Peyer's patch (tissue), 4 donors: ENCODE data around the gene CFAP20DC. TPM values are rescaled to one million over a fixed set of nuclear protein-coding genes. Genes with fewer than 3 reads are reported as not detected.
A peak's percentile ranks its signal among the peaks of the same experiment; 100 is the strongest.
"Not testable (repeated sequence)": the region's sequence is repeated elsewhere in the genome, so short reads cannot be mapped to it uniquely, and the experiment has no call there.

ENCODE experiments used
- DNase-seq, 3 donors: peaks; one replicate each; pipeline ENCODE4 v3.0.0-alpha.2; 2017 to 2019
- H3K27ac ChIP-seq, 4 donors: fragments of 200-600 bp; sonication (generic); one replicate each; pipeline ENCODE4 v1.5.1; 2016 to 2019
- H3K27me3 ChIP-seq, 2 donors: fragments of 200-600 bp; sonication (generic); one replicate each; pipeline ENCODE4 v1.5.1; 2019
- H3K36me3 ChIP-seq, 3 donors: fragments of 200-600 bp; sonication (generic); one replicate each; pipeline ENCODE4 v1.5.1; 2016 to 2019
- H3K4me1 ChIP-seq, 4 donors: fragments of 200-600 bp; sonication (generic); one replicate each; pipeline ENCODE4 v1.5.1; 2016 to 2019
- H3K4me3 ChIP-seq, 4 donors: fragments of 200-600 bp; sonication (generic); 1 replicate in 3 of 4; 2 replicates in 1 of 4; pipeline ENCODE4 v1.5.1; 2016 to 2019; ENCODE audit warnings: mild to moderate bottlenecking in 1 of 4
- H3K9me3 ChIP-seq, 4 donors: fragments of 200-600 bp; sonication (generic); one replicate each; pipeline ENCODE4 v1.5.1; 2016 to 2019; ENCODE audit warnings: mild to moderate bottlenecking in 1 of 4
- POLR2A ChIP-seq, 2 donors: fragments of 450-650 bp; IDR thresholded peaks; one replicate each; pipeline ENCODE4 v1.5.1; 2017; ENCODE audit warnings: antibody characterized with exemption in 2 of 2, mild to moderate bottlenecking in 2 of 2, moderate library complexity in 2 of 2
- total RNA-seq, 4 donors: library from RNA; depleted of rRNA; stranded (reverse); fragments of >200 nt; gene quantifications; one replicate each; pipeline ENCODE4 v1.1.0, GENCODE V29; 2016
- TF ChIP-seq, protein P1 (sequence below), 6 experiments: fragments of 450-650 bp in 4 of 6; fragments of 200-600 bp in 2 of 6; sonication (generic) in 1 of 6; IDR thresholded peaks; one replicate each; pipeline ENCODE4 v1.5.1; 2017 to 2019; ENCODE audit warnings: antibody characterized with exemption in 6 of 6, mild to moderate bottlenecking in 3 of 6, moderate library complexity in 1 of 6

Gene CFAP20DC
- not detected for total RNA-seq

DNA sequence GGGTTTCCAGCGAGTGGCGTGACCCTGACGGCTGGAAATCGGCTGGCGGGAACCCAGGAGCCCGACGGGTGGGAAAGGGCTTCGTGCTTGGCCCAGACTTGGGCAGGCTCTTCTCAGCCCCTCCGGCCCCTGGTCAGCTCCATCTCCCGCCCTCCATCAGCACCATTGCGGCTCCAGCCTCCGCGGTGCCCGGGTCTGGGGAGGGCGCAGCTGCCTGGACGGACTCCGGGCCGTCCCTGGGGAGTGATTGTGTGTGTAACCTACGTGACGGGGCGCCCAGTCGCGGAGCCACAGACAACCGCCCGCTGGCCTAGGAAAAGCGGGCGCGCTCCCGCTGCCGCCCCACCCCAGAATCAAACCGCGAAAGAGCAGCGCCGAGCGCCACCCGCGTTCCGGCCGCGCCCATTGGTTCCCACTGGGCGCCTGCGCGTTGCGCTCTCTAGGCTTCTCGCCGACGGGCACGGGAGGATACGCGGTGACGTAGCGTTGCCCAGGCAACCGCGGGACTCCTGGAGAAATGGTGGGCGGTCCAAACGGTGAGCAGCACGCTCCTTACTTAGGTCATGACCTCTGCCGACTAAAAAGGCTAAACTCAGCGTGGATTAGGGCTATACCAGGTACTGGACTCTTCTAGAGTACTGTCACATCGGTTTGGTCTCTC lies at the start of gene CFAP20DC:
Gene CFAP20DC, minus strand, starts transcription at position 355 of the 661 bp plus-strand sequence. CDS start 394 bp downstream, outside the sequence.
- Histone ChIP-seq H3K36me3 (no peaks in the 10 kb centered on the region), H3K27ac (peak within 1 kb of the TSS in 3 of 4 donors; percentile 8 to 50 (median 28)), H3K9me3 (no peaks in the 10 kb centered on the region), H3K4me1 (peaks cover 0 to 7% (median 0%) of the 10 kb centered on the region in 4 donors), H3K27me3 (no peaks in the 10 kb centered on the region), H3K4me3 (peak within 1 kb of the TSS; percentile 41 to 60 (median 54))
- TF ChIP-seq, protein P1, sequence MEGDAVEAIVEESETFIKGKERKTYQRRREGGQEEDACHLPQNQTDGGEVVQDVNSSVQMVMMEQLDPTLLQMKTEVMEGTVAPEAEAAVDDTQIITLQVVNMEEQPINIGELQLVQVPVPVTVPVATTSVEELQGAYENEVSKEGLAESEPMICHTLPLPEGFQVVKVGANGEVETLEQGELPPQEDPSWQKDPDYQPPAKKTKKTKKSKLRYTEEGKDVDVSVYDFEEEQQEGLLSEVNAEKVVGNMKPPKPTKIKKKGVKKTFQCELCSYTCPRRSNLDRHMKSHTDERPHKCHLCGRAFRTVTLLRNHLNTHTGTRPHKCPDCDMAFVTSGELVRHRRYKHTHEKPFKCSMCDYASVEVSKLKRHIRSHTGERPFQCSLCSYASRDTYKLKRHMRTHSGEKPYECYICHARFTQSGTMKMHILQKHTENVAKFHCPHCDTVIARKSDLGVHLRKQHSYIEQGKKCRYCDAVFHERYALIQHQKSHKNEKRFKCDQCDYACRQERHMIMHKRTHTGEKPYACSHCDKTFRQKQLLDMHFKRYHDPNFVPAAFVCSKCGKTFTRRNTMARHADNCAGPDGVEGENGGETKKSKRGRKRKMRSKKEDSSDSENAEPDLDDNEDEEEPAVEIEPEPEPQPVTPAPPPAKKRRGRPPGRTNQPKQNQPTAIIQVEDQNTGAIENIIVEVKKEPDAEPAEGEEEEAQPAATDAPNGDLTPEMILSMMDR (IDR thresholded peaks at IDR 0.05) = no peak
- TF ChIP-seq POLR2A (IDR thresholded peaks at IDR 0.05) = no peak
- DNase-seq = peak; percentile 66 to 92 (median 82)

DNA sequence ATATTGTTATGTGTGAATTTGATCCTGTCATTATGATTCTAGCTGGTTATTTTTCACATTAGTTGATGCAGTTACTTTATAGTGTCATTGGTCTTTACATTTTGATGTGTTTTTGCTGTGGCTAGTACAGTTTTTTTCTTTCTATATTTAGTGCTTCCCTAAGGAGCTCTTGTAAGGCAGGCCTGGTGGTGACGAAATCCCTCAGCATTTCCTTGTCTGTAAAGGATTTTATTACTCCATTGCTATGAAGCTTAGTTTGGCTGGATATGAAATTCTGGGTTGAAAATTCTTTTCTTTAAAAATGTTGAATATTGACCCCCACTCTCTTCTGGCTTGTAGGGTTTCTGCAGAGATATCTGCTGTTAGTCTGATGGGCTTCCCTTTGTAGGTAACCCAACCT lies 48.7 kb upstream of the CFAP20DC start:
- H3K27ac ChIP-seq, H3K27me3 ChIP-seq, H3K4me3 ChIP-seq, DNase-seq, H3K36me3 ChIP-seq, H3K9me3 ChIP-seq, H3K4me1 ChIP-seq: not testable (repeated sequence)

DNA sequence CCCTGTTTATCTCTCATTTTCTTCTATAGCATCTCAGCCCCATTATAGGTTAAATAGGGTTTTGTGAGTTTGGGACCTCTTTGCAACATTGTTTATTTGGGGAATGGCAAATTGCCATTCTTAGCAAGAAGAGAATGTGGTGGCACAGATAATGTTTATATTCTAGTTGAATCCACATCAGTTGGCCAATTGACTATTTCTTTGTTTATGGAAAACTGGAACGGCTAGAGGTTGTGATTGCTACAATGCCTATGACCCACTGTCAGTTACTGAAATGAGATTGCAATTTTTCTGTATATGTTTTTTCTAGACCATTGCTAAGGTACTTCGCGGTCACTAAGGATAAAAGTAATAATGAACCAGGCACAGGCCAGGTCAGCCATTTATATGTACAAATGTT lies 44.6 kb upstream of the CFAP20DC start:
- TF ChIP-seq, protein P1 (IDR thresholded peaks at IDR 0.05) = no peak
- no peak for TF ChIP-seq POLR2A (IDR thresholded peaks at IDR 0.05)
- Histone ChIP-seq H3K4me3 (no peak overlapping the region), H3K27me3 (no peaks in the 10 kb centered on the region), H3K9me3 (no peaks in the 10 kb centered on the region), H3K27ac (no peak overlapping the region), H3K36me3 (no peaks in the 10 kb centered on the region), H3K4me1 (no peaks in the 10 kb centered on the region)
- DNase-seq = no peak

DNA sequence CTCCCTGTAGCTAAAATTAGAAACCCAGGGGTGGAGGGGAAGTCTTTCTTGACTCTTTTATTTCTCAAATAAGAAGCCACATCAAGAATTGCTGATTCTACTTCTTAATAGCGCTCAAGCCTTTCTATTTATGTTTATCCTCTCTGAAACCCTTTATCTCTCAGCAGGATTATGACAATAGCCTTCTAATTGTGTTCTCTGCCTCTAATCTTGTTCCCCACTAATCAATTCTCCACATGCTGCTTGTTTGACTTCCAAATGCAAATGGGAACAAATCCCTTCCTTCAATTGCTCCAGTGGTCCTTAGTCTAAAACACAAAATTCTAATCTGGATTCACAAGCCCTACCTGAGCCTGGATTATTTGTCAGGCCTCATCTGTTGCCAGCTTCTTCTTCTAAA lies 43.7 kb upstream of the CFAP20DC start:
- Histone ChIP-seq H3K27ac (no peak overlapping the region), H3K27me3 (no peaks in the 10 kb centered on the region), H3K9me3 (no peaks in the 10 kb centered on the region), H3K4me1 (no peaks in the 10 kb centered on the region), H3K4me3 (no peak overlapping the region), H3K36me3 (no peaks in the 10 kb centered on the region)
- DNase-seq = no peak
- TF ChIP-seq POLR2A (IDR thresholded peaks at IDR 0.05) = no peak
- TF ChIP-seq, protein P1 (IDR thresholded peaks at IDR 0.05) = no peak

DNA sequence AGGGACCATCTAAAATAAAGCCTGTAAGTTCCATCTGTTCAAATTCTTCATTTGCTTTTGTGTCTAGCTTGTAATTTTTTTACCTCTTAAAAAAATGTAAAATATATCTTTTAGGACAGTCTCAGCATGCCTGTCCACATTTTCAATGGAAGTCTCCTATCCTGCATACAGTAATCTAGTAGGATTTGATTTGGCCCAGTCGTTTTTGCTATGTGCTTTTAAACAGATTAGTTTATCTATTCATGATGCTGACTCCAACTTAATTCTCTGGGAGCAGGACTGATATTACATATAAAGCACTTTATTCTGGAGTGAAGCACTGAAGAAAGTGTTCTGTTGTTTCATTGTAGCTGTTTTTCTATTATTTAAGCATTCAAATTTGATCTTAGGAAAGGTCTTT lies 38.9 kb upstream of the CFAP20DC start:
- H3K4me1 ChIP-seq = no peaks in the 10 kb centered on the region
- TF ChIP-seq POLR2A (IDR thresholded peaks at IDR 0.05) = no peak
- TF ChIP-seq, protein P1 (IDR thresholded peaks at IDR 0.05) = no peak
- H3K27me3 ChIP-seq = no peaks in the 10 kb centered on the region
- no peak for DNase-seq
- H3K36me3 ChIP-seq = no peaks in the 10 kb centered on the region
- no peak overlapping the region for H3K27ac ChIP-seq
- H3K9me3 ChIP-seq = no peaks in the 10 kb centered on the region
- no peak overlapping the region for H3K4me3 ChIP-seq

DNA sequence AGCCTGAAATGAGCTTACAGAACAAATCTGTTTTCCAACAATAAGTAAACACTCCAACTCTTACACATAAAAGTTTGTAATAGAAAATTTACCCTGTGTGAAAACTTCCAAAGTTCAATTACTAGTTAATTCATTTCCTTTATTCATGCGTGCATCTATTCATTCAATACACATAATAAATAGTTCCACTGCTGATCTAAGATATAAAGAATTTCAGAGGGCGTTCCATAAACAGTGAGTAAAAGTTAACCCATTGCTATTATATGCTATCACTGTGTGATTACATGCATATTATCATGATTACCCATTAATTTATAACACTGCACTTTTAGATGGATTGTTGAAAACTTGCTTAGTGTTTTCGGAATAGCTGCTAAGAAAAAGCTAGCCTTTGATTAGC lies 36.2 kb upstream of the CFAP20DC start:
- TF ChIP-seq, protein P1 (IDR thresholded peaks at IDR 0.05) = no peak
- no peak for TF ChIP-seq POLR2A (IDR thresholded peaks at IDR 0.05)
- Histone ChIP-seq H3K4me3 (no peak overlapping the region), H3K36me3 (no peaks in the 10 kb centered on the region), H3K4me1 (no peaks in the 10 kb centered on the region), H3K27me3 (no peaks in the 10 kb centered on the region), H3K9me3 (no peaks in the 10 kb centered on the region), H3K27ac (no peak overlapping the region)
- no peak for DNase-seq
